DND-41 (cell line): ENCODE results near the gene NUDT11.

ENCODE experiments used
- ATAC-seq: fragments of 200-7000 bp; cut with Tn5 transposase; 3 replicates; pipeline ENCODE4 v1.9.1; 2021; ENCODE audit warnings: low read depth; ENCODE audit not compliant: insufficient read depth
- DNase-seq: peaks from one replicate; pipeline ENCODE4 v3.0.0-alpha.2; 2020
- H2AFZ ChIP-seq: 2 replicates; pipeline ENCODE4 v1.6.0; 2012; ENCODE audit warnings: low read depth, low read length
- H3K27ac ChIP-seq: 2 replicates; pipeline ENCODE4 v1.5.1; 2012; ENCODE audit warnings: low read length, inconsistent platforms
- H3K27me3 ChIP-seq: fragments of 200-600 bp; sonication (generic); 2 replicates; pipeline ENCODE4 v1.6.0; 2012; ENCODE audit warnings: low read length, mild to moderate bottlenecking, inconsistent platforms; ENCODE audit not compliant: insufficient read depth, poor library complexity
- H3K36me3 ChIP-seq: 2 replicates; pipeline ENCODE4 v1.5.1; 2012; ENCODE audit warnings: low read length, inconsistent platforms; ENCODE audit not compliant: insufficient read depth
- H3K4me1 ChIP-seq: 2 replicates; pipeline ENCODE4 v1.5.1; 2012; ENCODE audit warnings: mild to moderate bottlenecking, low read length; ENCODE audit not compliant: insufficient read depth
- H3K4me2 ChIP-seq: 2 replicates; pipeline ENCODE4 v1.6.0; 2012; ENCODE audit warnings: mild to moderate bottlenecking, moderate library complexity, low read length, inconsistent platforms; ENCODE audit not compliant: insufficient read depth
- H3K4me3 ChIP-seq, 2 experiments: fragments of 200-600 bp in 1 of 2; shearing (Covaris generic) in 1 of 2; 2 replicates each; pipeline ENCODE4 v1.5.1; 2012 to 2016; ENCODE audit warnings: inconsistent platforms in 2 of 2, low read length in 2 of 2, mild to moderate bottlenecking in 2 of 2, low read depth in 1 of 2, moderate library complexity in 1 of 2
- H3K79me2 ChIP-seq: 2 replicates; pipeline ENCODE4 v1.6.0; 2012; ENCODE audit warnings: low read length, inconsistent platforms; ENCODE audit not compliant: insufficient read depth
- H3K9ac ChIP-seq: 2 replicates; pipeline ENCODE4 v1.6.0; 2012; ENCODE audit warnings: low read depth, mild to moderate bottlenecking, inconsistent platforms, low read length, moderate library complexity
- H3K9me3 ChIP-seq: 2 replicates; pipeline ENCODE4 v1.5.1; 2012; ENCODE audit warnings: low read length, moderate library complexity, mild to moderate bottlenecking, inconsistent platforms; ENCODE audit not compliant: insufficient read depth, severe bottlenecking
- H4K20me1 ChIP-seq: 2 replicates; pipeline ENCODE4 v1.6.0; 2012; ENCODE audit warnings: low read length; ENCODE audit not compliant: insufficient read depth
- CTCF ChIP-seq: IDR thresholded peaks from 2 replicates; pipeline ENCODE4 v1.5.1; 2012; ENCODE audit warnings: borderline replicate concordance, low read length, moderate library complexity, mild to moderate bottlenecking; ENCODE audit not compliant: poor library complexity, severe bottlenecking; ENCODE audit errors: extremely low read depth
- EZH2 ChIP-seq: IDR thresholded peaks from 3 replicates; pipeline ENCODE4 v1.6.1; 2012; ENCODE audit warnings: borderline replicate concordance, low read depth, mild to moderate bottlenecking, moderate library complexity, low read length, inconsistent platforms; ENCODE audit not compliant: severe bottlenecking

The NUDT11 gene

GRCh38 chrX:51476930-51477329 lies 19.5 kb downstream of the NUDT11 start:
- no peak for DNase-seq
- Histone ChIP-seq H3K27ac (no peak overlapping the region), H3K4me2 (no peak overlapping the region), H2AFZ (no peak overlapping the region), H3K4me3 (no peak overlapping the region), H3K9me3 (no peaks in the 10 kb centered on the region), H4K20me1 (no peaks in the 10 kb centered on the region), H3K9ac (no peak overlapping the region), H3K27me3 (no peaks in the 10 kb centered on the region), H3K79me2 (no peaks in the 10 kb centered on the region), H3K4me1 (no peaks in the 10 kb centered on the region), H3K36me3 (no peaks in the 10 kb centered on the region)
- TF ChIP-seq CTCF (no peak), EZH2 (no peak)
- ATAC-seq: no peak

- H3K9ac ChIP-seq: no peak overlapping the region
- H3K27me3 ChIP-seq: no peaks in the 10 kb centered on the region
- no peaks in the 10 kb centered on the region for H3K79me2 ChIP-seq
- H4K20me1 ChIP-seq: no peaks in the 10 kb centered on the region
- DNase-seq (no peak), ATAC-seq (no peak)
- no peak overlapping the region for H3K4me2 ChIP-seq
- no peaks in the 10 kb centered on the region for H3K4me1 ChIP-seq
- no peak overlapping the region for H3K27ac ChIP-seq
- H3K4me3 ChIP-seq: no peak overlapping the region
- no peaks in the 10 kb centered on the region for H3K9me3 ChIP-seq
- no peak overlapping the region for H2AFZ ChIP-seq
- TF ChIP-seq EZH2: no peak
- TF ChIP-seq CTCF: no peak
- no peaks in the 10 kb centered on the region for H3K36me3 ChIP-seq
These were observed 33.1 kb downstream of the NUDT11 start for GRCh38 chrX:51463322-51463721.

- Histone ChIP-seq H3K9ac (no peak overlapping the region), H3K9me3 (no peaks in the 10 kb centered on the region), H4K20me1 (no peaks in the 10 kb centered on the region), H3K4me1 (no peaks in the 10 kb centered on the region), H3K4me2 (no peak overlapping the region), H2AFZ (no peak overlapping the region), H3K36me3 (no peaks in the 10 kb centered on the region), H3K27me3 (no peaks in the 10 kb centered on the region), H3K79me2 (no peaks in the 10 kb centered on the region), H3K27ac (no peak overlapping the region), H3K4me3 (no peak overlapping the region)
- 0 out of 3 replicates have a peak, but pooled peaks have one; percentile 47 for ATAC-seq
- TF ChIP-seq CTCF: peak; percentile 78
- no peak for TF ChIP-seq EZH2
- DNase-seq: peak; percentile 13
These were observed 35.0 kb downstream of the NUDT11 start for GRCh38 chrX:51461053-51462044.
